ENCODE results near the gene SALL4.
"Not testable (repeated sequence)": the region's sequence is repeated elsewhere in the genome, so short reads cannot be mapped to it uniquely, and the experiment has no call there.

Gene SALL4

GRCh38 chr20:51763965-51764602, 38.2 kb downstream of the SALL4 start:
- DNase-seq: no peak

GRCh38 chr20:51760905-51761546, 41.3 kb downstream of the SALL4 start:
- no peak for DNase-seq

DNA sequence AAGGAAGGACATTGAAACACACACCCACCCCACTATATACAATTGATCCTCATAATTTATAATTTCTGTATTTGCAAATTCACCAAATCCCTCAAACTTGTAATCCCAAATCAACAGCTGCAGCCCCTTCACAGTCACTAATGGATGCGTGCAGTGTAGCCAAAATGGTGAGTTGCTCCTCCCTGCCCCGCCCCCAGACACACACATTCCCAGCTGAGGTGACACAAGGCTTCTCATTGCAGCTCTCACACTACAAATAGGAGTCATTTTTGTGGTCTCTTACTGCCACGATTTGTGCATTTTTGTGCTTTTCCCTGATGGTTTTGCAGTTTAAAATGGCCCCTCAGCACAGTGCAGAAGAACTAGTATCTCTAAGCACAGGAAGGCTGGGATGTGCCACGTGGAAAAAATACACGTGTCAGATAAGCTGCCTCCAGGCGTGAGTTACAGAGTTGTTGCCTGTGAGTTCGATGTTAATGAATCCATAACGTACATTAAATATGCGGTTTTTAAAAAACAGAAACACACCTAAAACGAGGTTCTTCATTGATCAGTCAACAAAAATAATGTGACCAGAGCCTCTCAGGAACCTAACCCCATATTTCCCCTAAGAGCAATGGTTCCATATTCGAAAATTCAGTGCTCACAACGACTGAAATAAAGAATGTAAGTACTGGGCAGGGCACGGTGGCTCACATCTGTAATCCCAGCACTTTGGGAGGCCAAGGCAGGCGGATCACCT, 42.4 kb downstream of the SALL4 start:
- DNase-seq: no peak

DNA sequence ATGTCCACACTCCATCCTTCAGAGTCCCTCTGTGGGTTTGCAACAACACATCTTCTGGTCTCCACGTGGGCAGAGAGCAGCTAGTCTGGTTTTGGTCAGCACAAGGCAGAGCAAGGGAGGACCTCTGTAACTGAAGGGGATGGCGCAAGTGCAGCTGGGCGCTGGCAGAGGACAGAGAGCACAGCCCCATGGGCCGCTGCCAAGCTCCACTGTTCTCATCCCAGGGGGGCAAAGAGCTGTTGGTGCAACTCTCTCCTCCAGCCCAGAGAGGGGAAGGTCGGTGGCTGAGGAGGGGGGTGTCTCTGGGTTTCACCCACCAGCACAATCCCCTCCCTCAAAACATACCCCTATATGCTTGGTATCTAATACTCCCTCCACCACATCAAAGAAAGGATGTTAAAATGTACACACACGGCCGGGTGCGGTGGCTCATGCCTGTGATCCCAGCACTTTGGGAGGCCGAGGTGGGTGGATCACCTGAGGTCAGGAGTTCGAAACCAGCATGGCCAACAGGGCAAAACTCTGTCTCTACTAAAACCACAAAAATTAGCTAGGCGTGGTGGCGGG, 43.3 kb downstream of the SALL4 start:
- no peak for DNase-seq

DNA sequence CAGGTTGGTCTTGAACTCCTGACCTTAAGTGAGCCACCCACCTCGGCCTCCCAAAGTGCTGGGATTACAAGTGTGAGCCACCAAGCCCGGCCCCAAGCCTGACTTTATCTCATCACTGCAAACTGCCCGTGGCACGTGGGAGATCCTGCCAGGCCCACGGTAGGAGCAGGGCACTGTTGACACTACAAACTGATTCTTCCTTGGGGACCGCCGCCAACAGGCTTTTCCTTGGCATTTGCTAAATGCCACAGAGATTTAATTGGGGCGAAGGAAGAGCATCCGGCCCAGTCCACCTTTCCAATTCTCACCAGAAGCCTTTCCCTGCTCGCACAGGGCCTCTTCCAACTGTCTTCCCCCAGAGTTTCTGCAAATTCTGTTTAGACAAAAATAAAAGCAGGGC, 45.1 kb downstream of the SALL4 start:
- DNase-seq: no peak

- DNase-seq: no peak
These were observed 45.7 kb downstream of the SALL4 start for GRCh38 chr20:51756653-51757052.

DNA sequence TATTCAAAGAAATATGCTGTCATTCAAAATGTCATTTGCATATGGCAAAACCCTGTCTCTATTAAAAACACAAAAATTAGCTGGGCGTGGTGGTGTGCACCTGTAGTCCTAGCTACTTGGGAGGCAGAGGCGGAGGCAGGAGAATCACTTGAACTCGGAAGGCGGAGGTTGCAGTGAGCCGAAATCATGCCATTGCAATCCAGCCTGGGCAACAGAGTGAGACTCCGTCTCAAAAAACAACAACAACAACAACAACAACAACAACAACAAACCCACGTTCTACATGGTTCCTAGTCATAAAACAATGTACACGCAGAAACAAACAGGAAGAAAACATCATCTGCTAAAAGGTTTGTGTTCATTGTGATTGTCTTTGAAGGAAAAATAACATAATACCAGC, 49.1 kb downstream of the SALL4 start:
- DNase-seq: not testable (repeated sequence)

DNA sequence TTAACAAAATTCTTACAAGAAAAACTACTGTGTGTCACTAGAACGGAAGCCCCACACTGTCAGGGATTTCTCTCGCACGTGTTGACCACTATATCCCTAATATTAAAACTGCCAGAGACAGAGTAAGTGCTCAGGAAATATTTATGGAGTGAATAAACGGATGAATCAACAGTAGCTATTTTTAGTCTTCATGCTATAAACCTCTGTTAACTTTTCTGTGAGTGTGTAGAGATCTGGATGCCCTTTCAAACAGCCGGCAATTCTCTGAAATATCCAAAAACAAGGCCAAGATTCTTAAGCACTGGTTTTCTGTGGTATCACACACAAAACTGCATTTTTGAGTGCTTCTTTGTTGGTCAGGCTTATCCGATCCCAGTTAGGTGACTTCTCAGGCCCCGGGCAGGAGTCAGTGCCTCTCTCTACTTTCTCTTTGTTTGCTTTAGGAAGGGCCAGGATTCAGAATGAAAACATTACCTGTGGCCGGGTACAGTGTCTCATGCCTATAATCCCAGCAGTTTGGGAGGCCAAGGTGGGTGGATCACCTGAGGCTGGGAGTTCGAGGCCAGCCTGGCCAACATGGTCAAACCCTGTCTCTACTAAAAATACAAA, 49.9 kb downstream of the SALL4 start:
- DNase-seq: no peak

GRCh38 chr20:51750770-51751388, 51.4 kb downstream of the SALL4 start:
- no peak for DNase-seq

GRCh38 chr20:51750037-51750769, 52.1 kb downstream of the SALL4 start:
- DNase-seq: peak; percentile 12

GRCh38 chr20:51749674-51750036, 52.7 kb downstream of the SALL4 start:
- DNase-seq: no peak

- DNase-seq: no peak
These were observed 55.0 kb downstream of the SALL4 start for GRCh38 chr20:51747182-51747911.

- DNase-seq: no peak
These were observed 56.5 kb downstream of the SALL4 start for GRCh38 chr20:51745804-51746203.

GRCh38 chr20:51740838-51741237, 61.5 kb downstream of the SALL4 start:
- DNase-seq: no peak

- not testable (repeated sequence) for DNase-seq
These were observed 62.0 kb downstream of the SALL4 start for GRCh38 chr20:51740308-51740707.

DNA sequence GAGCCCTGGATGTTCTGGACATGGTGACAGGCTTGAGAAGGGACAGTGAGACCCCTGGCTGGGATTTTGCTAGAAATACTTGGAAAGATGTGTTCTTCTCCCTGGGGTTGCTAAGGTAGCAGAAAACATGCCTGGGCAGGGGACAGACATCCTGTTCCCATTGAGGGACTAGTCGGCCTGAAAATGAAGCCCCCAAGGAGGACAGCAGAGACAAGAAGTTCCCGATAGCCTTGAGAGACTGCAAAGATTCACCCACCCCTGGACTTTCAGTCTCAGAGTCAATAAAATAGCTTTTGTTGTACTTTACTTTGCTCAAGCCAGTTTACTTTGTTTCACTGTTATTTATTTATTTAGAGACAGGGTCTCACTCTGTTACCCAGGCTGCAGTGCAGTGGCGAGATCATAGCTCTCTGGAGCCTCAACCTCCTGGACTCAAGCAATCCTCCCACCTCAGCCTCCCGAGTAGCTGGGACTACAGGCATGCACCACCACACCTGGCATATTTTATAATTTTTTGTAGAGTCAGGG, 62.5 kb downstream of the SALL4 start:
- no peak for DNase-seq

GRCh38 chr20:51738877-51739447, 63.4 kb downstream of the SALL4 start:
- no peak for DNase-seq

DNA sequence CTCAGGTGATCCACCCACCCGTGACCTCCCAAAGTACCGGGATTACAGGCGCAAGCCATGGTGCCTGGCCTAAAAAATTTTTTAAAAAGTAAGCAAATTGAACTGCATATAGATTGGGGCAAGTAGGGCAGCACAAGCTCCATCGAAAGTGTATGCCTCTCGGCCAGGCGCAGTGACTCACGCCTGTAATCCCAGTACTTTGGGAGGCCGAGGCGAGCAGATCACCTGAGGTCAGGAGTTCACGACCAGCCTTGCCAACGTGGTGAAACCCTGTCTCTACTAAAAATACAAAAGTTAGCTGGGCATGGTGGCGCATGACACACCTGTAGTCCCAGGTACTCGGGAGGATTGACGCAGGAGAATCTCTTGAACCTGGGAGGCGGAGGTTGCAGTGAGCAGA, 64.1 kb downstream of the SALL4 start:
- DNase-seq: not testable (repeated sequence)

GRCh38 chr20:51736947-51737346, 65.4 kb downstream of the SALL4 start:
- DNase-seq: no peak

GRCh38 chr20:51735728-51736600, 66.4 kb downstream of the SALL4 start:
- DNase-seq: no peak

All from stimulated activated CD4-positive, alpha-beta T cell treated with anti-CD3 and anti-CD28 coated beads, Interleukin-12 subunit alpha, Interleukin-12 subunit beta, amount 100 ng/mL, for 4 hours (primary cell).